HepG2 (cell line): Measurements from ENCODE around the gene TRPT1. TPM values are rescaled to one million over a fixed set of nuclear protein-coding genes. Genes with fewer than 3 reads are reported as not detected.
A peak's percentile ranks its signal among the peaks of the same experiment; 100 is the strongest.

Experiments used
- GZF1 ChIP-seq: sonication (generic); formaldehyde crosslinking; IDR thresholded peaks from 2 replicates; pipeline ENCODE4 v1.5.1; 2020; ENCODE audit warnings: mild to moderate bottlenecking, missing genetic modification reagents
- HNRNPL ChIP-seq: fragments of 200-400 bp; formaldehyde crosslinking; IDR thresholded peaks from 2 replicates; pipeline ENCODE4 v1.6.1; 2017; ENCODE audit warnings: mild to moderate bottlenecking, low read depth, low read length
- JDP2 ChIP-seq: sonication (generic); formaldehyde crosslinking; IDR thresholded peaks from 2 replicates; pipeline ENCODE4 v1.8.1; 2022; ENCODE audit warnings: missing genetic modification reagents, borderline replicate concordance
- MIER3 ChIP-seq: IDR thresholded peaks from 2 replicates; pipeline ENCODE4 v1.6.1; 2016; ENCODE audit warnings: missing compliant biosample characterization, borderline replicate concordance
- POLR2G ChIP-seq: fragments of 200-400 bp; formaldehyde crosslinking; IDR thresholded peaks from 2 replicates; pipeline ENCODE4 v1.6.1; 2018; ENCODE audit warnings: mild to moderate bottlenecking, low read depth, low read length, moderate library complexity
- SRF ChIP-seq: IDR thresholded peaks from 2 replicates; pipeline ENCODE4 v1.6.1; 2011; ENCODE audit warnings: mild to moderate bottlenecking, low read depth, low read length, moderate library complexity
- TP53 ChIP-seq: sonication (generic); formaldehyde crosslinking; conservative IDR thresholded peaks from 2 replicates; pipeline ENCODE4 v1.4.0; 2020; ENCODE audit warnings: missing genetic modification reagents
- ZBTB8A ChIP-seq: sonication (generic); formaldehyde crosslinking; IDR thresholded peaks from 2 replicates; pipeline ENCODE4 v1.4.0; 2020; ENCODE audit warnings: mild to moderate bottlenecking, low read depth, missing genetic modification reagents, borderline replicate concordance
- ZNF337 ChIP-seq: sonication (generic); formaldehyde crosslinking; IDR thresholded peaks from 2 replicates; pipeline ENCODE4 v1.5.1; 2020; ENCODE audit warnings: missing genetic modification reagents, low read depth, mild to moderate bottlenecking, borderline replicate concordance
- ZNF354B ChIP-seq: sonication (generic); formaldehyde crosslinking; IDR thresholded peaks from 2 replicates; pipeline ENCODE4 v1.8.0; 2022; ENCODE audit warnings: mild to moderate bottlenecking, missing genetic modification reagents
- ZNF468 ChIP-seq: sonication (generic); formaldehyde crosslinking; IDR thresholded peaks from 2 replicates; pipeline ENCODE4 v1.8.0; 2022; ENCODE audit warnings: mild to moderate bottlenecking, moderate library complexity, missing genetic modification reagents
- ZNF557 ChIP-seq: sonication (generic); formaldehyde crosslinking; IDR thresholded peaks from 2 replicates; pipeline ENCODE4 v1.4.0; 2020; ENCODE audit warnings: missing genetic modification reagents
- ZNF614 ChIP-seq: IDR thresholded peaks from 2 replicates; pipeline ENCODE4 v1.6.1; 2018; ENCODE audit warnings: missing biosample characterization, missing genetic modification reagents, inconsistent platforms, borderline replicate concordance
- ZNF746 ChIP-seq: sonication (generic); formaldehyde crosslinking; IDR thresholded peaks from 2 replicates; pipeline ENCODE4 v1.8.0; 2022; ENCODE audit warnings: mild to moderate bottlenecking, missing genetic modification reagents
- ZSCAN12 ChIP-seq: sonication (generic); formaldehyde crosslinking; IDR thresholded peaks from 2 replicates; pipeline ENCODE4 v1.9.0; 2021; ENCODE audit warnings: mild to moderate bottlenecking, missing genetic modification reagents
- polyA plus RNA-seq, 8 experiments: library from polyadenylated mRNA; depleted of rRNA in 3 of 8; stranded (reverse) in 7 of 8; unstranded in 1 of 8; fragments of >200 nt; fragmentation: Illumina TruSeq in 4 of 8; extraction: Trizol in 4 of 8; gene quantifications; 2 replicates each; pipeline versions ENCODE4 v1.2.1 to v1.2.3, GENCODE V29; 2011 to 2016; ENCODE audit warnings: low read depth in 4 of 8, missing spikeins in 1 of 8, mixed read lengths in 1 of 8; ENCODE audit not compliant: insufficient read depth in 1 of 8
- total RNA-seq, 5 experiments: library from RNA; depleted of rRNA; stranded (reverse); fragments of >200 nt; fragmentation: Illumina TruSeq; extraction: Trizol; gene quantifications; 2 replicates each; pipeline ENCODE4 v1.2.3, GENCODE V29; 2016; ENCODE audit warnings: low read depth in 1 of 5
- TF ChIP-seq, protein P1 (sequence below): sonication (generic); formaldehyde crosslinking; IDR thresholded peaks from 2 replicates; pipeline ENCODE4 v1.4.0; 2020; ENCODE audit warnings: missing genetic modification reagents
- TF ChIP-seq, protein P2 (sequence below): sonication (generic); formaldehyde crosslinking; IDR thresholded peaks from 2 replicates; pipeline ENCODE4 v1.5.1; 2020; ENCODE audit warnings: missing genetic modification reagents, mild to moderate bottlenecking, borderline replicate concordance
- TF ChIP-seq, protein P3 (sequence below): sonication (generic); formaldehyde crosslinking; IDR thresholded peaks from 2 replicates; pipeline ENCODE4 v1.5.1; 2020; ENCODE audit warnings: mild to moderate bottlenecking, moderate library complexity, missing genetic modification reagents
- TF ChIP-seq, protein P4 (sequence below): sonication (generic); formaldehyde crosslinking; IDR thresholded peaks from 2 replicates; pipeline ENCODE4 v1.4.0; 2020; ENCODE audit warnings: missing genetic modification reagents
- TF ChIP-seq, protein P5 (sequence below): sonication (generic); formaldehyde crosslinking; IDR thresholded peaks from 2 replicates; pipeline ENCODE4 v1.8.1; 2022; ENCODE audit warnings: mild to moderate bottlenecking, missing genetic modification reagents
- TF ChIP-seq, protein P6 (sequence below): sonication (generic); formaldehyde crosslinking; IDR thresholded peaks from 2 replicates; pipeline ENCODE4 v1.8.1; 2023; ENCODE audit warnings: mild to moderate bottlenecking, missing genetic modification reagents
- TF ChIP-seq, protein P7 (sequence below): sonication (generic); formaldehyde crosslinking; IDR thresholded peaks from 2 replicates; pipeline ENCODE4 v1.8.0; 2022; ENCODE audit warnings: missing genetic modification reagents, mild to moderate bottlenecking, borderline replicate concordance

Gene TRPT1
- total and polyA plus RNA-seq, 2 of the 13 experiments (the other 11 are each of a cell fraction or from before 2014, with no cell fraction given): 24.8 to 40.7 TPM

DNA sequence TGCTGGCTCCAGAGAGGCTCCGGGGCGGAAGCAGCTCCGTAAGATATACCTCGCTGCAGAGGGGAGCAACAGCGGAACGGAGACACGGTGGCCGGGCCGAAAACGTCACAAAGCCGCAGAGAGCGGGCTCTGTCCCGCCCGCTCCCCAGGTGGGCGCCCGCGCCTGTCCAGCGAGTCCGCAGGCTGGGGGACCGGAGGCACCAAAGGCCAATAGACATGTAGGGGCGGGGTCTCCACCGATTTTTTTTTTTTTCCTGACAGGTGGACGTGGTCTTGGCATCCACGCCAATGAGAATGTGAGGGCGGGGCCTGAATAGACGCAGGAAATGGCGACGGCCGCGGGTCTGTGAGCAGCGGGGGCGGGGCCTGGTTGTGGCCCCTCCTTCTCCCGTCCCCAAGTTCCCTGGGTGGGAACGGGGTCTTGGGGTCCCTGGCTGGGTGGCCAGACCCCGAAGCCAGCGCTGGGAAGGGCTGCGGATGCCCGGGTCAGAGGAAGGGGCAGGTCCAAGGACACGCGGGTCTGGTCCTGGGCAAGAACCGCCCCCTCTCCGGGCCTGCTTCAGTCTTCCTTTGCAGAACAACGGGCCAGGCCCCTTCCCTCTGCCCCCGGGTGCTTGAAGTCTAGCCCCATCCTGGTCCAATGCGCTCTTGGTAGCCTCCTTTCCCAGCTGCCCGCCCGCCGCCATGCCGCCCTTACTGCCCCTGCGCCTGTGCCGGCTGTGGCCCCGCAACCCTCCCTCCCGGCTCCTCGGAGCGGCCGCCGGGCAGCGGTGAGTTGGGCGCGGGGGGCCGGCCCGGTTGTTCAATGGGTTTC lies 4.4 kb upstream of the TRPT1 start, which contains the start of gene DNAJC4 (continued):
- TF ChIP-seq, protein P1, sequence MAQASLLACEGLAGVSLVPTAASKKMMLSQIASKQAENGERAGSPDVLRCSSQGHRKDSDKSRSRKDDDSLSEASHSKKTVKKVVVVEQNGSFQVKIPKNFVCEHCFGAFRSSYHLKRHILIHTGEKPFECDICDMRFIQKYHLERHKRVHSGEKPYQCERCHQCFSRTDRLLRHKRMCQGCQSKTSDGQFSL (CRISPR knock-in tag): no peak
- TF ChIP-seq, protein P2, sequence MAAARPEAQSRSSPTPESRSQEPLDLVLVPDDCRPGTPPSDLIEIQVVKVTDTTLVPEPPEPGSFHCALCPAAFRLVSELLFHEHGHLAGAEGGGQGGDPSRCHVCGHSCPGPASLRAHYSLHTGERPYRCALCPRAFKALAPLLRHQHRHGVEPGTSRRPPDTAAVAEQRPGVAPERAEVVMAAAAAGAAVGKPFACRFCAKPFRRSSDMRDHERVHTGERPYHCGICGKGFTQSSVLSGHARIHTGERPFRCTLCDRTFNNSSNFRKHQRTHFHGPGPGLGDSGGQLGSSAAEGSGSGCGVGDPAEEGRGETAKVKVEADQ (CRISPR knock-in tag): peak; percentile 35; the same call in 1 of the 2 replicates
- TF ChIP-seq, protein P3, sequence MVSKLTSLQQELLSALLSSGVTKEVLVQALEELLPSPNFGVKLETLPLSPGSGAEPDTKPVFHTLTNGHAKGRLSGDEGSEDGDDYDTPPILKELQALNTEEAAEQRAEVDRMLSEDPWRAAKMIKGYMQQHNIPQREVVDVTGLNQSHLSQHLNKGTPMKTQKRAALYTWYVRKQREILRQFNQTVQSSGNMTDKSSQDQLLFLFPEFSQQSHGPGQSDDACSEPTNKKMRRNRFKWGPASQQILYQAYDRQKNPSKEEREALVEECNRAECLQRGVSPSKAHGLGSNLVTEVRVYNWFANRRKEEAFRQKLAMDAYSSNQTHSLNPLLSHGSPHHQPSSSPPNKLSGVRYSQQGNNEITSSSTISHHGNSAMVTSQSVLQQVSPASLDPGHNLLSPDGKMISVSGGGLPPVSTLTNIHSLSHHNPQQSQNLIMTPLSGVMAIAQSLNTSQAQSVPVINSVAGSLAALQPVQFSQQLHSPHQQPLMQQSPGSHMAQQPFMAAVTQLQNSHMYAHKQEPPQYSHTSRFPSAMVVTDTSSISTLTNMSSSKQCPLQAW: peak; percentile 77; the same call in 1 of the 2 replicates
- TF ChIP-seq SRF (no peak), ZNF614 (CRISPR knock-in tag) (no peak), ZNF557 (no peak), POLR2G (peak; percentile 78), ZNF468 (CRISPR knock-in tag) (no peak), GZF1 (CRISPR knock-in tag) (no peak), TP53 (CRISPR knock-in tag) (no peak), ZNF337 (CRISPR knock-in tag) (peak; percentile 78), ZNF354B (CRISPR knock-in tag) (peak; percentile 69; the same call in 1 of the 2 replicates), MIER3 (CRISPR knock-in tag) (no peak), ZBTB8A (CRISPR knock-in tag) (no peak), JDP2 (CRISPR knock-in tag) (no peak), ZNF746 (0 out of 2 replicates have a peak, but pooled peaks have one; percentile 24), ZSCAN12 (no peak; the same call in 1 of the 2 replicates), HNRNPL (0 out of 2 replicates have a peak, but pooled peaks have one; percentile 11)
- TF ChIP-seq, protein P4, sequence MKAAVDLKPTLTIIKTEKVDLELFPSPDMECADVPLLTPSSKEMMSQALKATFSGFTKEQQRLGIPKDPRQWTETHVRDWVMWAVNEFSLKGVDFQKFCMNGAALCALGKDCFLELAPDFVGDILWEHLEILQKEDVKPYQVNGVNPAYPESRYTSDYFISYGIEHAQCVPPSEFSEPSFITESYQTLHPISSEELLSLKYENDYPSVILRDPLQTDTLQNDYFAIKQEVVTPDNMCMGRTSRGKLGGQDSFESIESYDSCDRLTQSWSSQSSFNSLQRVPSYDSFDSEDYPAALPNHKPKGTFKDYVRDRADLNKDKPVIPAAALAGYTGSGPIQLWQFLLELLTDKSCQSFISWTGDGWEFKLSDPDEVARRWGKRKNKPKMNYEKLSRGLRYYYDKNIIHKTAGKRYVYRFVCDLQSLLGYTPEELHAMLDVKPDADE (CRISPR knock-in tag): no peak
- TF ChIP-seq, protein P5, sequence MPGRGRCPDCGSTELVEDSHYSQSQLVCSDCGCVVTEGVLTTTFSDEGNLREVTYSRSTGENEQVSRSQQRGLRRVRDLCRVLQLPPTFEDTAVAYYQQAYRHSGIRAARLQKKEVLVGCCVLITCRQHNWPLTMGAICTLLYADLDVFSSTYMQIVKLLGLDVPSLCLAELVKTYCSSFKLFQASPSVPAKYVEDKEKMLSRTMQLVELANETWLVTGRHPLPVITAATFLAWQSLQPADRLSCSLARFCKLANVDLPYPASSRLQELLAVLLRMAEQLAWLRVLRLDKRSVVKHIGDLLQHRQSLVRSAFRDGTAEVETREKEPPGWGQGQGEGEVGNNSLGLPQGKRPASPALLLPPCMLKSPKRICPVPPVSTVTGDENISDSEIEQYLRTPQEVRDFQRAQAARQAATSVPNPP (CRISPR knock-in tag): 0 out of 2 replicates have a peak, but pooled peaks have one; percentile 29
- TF ChIP-seq, protein P6, sequence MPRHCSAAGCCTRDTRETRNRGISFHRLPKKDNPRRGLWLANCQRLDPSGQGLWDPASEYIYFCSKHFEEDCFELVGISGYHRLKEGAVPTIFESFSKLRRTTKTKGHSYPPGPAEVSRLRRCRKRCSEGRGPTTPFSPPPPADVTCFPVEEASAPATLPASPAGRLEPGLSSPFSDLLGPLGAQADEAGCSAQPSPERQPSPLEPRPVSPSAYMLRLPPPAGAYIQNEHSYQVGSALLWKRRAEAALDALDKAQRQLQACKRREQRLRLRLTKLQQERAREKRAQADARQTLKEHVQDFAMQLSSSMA: no peak
- TF ChIP-seq, protein P7, sequence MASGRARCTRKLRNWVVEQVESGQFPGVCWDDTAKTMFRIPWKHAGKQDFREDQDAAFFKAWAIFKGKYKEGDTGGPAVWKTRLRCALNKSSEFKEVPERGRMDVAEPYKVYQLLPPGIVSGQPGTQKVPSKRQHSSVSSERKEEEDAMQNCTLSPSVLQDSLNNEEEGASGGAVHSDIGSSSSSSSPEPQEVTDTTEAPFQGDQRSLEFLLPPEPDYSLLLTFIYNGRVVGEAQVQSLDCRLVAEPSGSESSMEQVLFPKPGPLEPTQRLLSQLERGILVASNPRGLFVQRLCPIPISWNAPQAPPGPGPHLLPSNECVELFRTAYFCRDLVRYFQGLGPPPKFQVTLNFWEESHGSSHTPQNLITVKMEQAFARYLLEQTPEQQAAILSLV: no peak
